GM10266 (cell line): ENCODE data around the gene KCNN3.

ENCODE experiments used
- DNase-seq: peaks from one replicate; pipeline ENCODE4 v3.0.0; 2012; ENCODE audit errors: extremely low spot score
- CTCF ChIP-seq: IDR thresholded peaks from 2 replicates; pipeline ENCODE4 v1.5.1; 2012; ENCODE audit warnings: mild to moderate bottlenecking, low read depth; ENCODE audit not compliant: control insufficient read depth, insufficient read depth; ENCODE audit errors: missing control alignments

The KCNN3 gene

GRCh38 chr1:154806333-154806732, 63.7 kb downstream of the KCNN3 start:
- no peak for DNase-seq
- TF ChIP-seq CTCF = no peak

- DNase-seq = no peak
- no peak for TF ChIP-seq CTCF
Measured at GRCh38 chr1:154802982-154803920, 66.8 kb downstream of the KCNN3 start.

GRCh38 chr1:154802336-154802969, 67.6 kb downstream of the KCNN3 start:
- DNase-seq = no peak
- no peak for TF ChIP-seq CTCF

GRCh38 chr1:154801234-154802011, 68.7 kb downstream of the KCNN3 start:
- no peak for DNase-seq
- TF ChIP-seq CTCF = no peak

- TF ChIP-seq CTCF = no peak
Measured at GRCh38 chr1:154799188-154799587, 70.9 kb downstream of the KCNN3 start.

GRCh38 chr1:154798645-154799044, 71.4 kb downstream of the KCNN3 start:
- no peak for DNase-seq
- TF ChIP-seq CTCF = no peak

More at GRCh38 chr1:154799188-154799587, 70.9 kb downstream of the KCNN3 start:
- DNase-seq = no peak
